Fibroblast of lung (primary cell): ENCODE measurements around the gene ZNF581.

Experiments used
- EZH2 ChIP-seq: IDR thresholded peaks from 2 replicates; pipeline ENCODE4 v1.5.1; 2012; ENCODE audit warnings: low read length, control low read depth, mild to moderate bottlenecking; ENCODE audit errors: missing control alignments
- TF ChIP-seq, protein P1 (sequence below), 2 donors: IDR thresholded peaks in 1 of 2; conservative IDR thresholded peaks in 1 of 2; 1 replicate in 1 of 2; 2 replicates in 1 of 2; pipeline ENCODE4 v1.5.1; 2011 to 2012; ENCODE audit warnings: low read length in 2 of 2, control low read depth in 1 of 2, inconsistent platforms in 1 of 2, low read depth in 1 of 2, mild to moderate bottlenecking in 1 of 2

- TF ChIP-seq, protein P1, sequence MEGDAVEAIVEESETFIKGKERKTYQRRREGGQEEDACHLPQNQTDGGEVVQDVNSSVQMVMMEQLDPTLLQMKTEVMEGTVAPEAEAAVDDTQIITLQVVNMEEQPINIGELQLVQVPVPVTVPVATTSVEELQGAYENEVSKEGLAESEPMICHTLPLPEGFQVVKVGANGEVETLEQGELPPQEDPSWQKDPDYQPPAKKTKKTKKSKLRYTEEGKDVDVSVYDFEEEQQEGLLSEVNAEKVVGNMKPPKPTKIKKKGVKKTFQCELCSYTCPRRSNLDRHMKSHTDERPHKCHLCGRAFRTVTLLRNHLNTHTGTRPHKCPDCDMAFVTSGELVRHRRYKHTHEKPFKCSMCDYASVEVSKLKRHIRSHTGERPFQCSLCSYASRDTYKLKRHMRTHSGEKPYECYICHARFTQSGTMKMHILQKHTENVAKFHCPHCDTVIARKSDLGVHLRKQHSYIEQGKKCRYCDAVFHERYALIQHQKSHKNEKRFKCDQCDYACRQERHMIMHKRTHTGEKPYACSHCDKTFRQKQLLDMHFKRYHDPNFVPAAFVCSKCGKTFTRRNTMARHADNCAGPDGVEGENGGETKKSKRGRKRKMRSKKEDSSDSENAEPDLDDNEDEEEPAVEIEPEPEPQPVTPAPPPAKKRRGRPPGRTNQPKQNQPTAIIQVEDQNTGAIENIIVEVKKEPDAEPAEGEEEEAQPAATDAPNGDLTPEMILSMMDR (conservative IDR thresholded peaks at IDR 0.05 in 1 of 2, IDR thresholded peaks at IDR 0.05 in 1 of 2; ENCODE audit: low read depth in 1 of 2, low read length in 2 of 2) = no peak
- TF ChIP-seq EZH2 = no peak
Observed at GRCh38 chr19:55674841-55675660, 31.6 kb downstream of the ZNF581 start, which contains the start of gene EPN1.
